Measurements from ENCODE around the gene NGEF. TPM values are rescaled to one million over a fixed set of nuclear protein-coding genes. Genes with fewer than 3 reads are reported as not detected.

The NGEF gene
- total and polyA plus RNA-seq, 8 donors = 0.26 to 3.6 (median 1.4) TPM

GRCh38 chr2:233002829-233003657 lies 10.0 kb downstream of the NGEF start:
- no peaks in the 10 kb centered on the region for H3K36me3 ChIP-seq
- no peak overlapping the region for H3K4me3 ChIP-seq
- DNase-seq (no peak), ATAC-seq (no peak)
- intact Hi-C loops (cut with DNase I) = no loop called here
- no peak overlapping the region for H3K27ac ChIP-seq
- TF ChIP-seq CTCF (IDR thresholded peaks at IDR 0.05) = no peak
- H3K27me3 ChIP-seq = no peaks in the 10 kb centered on the region
- H3K9me3 ChIP-seq = no peaks in the 10 kb centered on the region
- H3K4me1 ChIP-seq = no peaks in the 10 kb centered on the region

GRCh38 chr2:233000886-233001750 lies 11.9 kb downstream of the NGEF start:
- no peak overlapping the region for H3K4me3 ChIP-seq
- H3K4me1 ChIP-seq = no peaks in the 10 kb centered on the region
- no peaks in the 10 kb centered on the region for H3K9me3 ChIP-seq
- no peaks in the 10 kb centered on the region for H3K36me3 ChIP-seq
- H3K27me3 ChIP-seq = no peaks in the 10 kb centered on the region
- ATAC-seq (no peak), DNase-seq (no peak)
- H3K27ac ChIP-seq = no peak overlapping the region
- TF ChIP-seq CTCF (IDR thresholded peaks at IDR 0.05) = no peak
- intact Hi-C loops (cut with DNase I) = no loop called here

GRCh38 chr2:232999354-232999753 lies 13.7 kb downstream of the NGEF start:
- Histone ChIP-seq H3K27ac (no peak overlapping the region), H3K9me3 (no peaks in the 10 kb centered on the region), H3K36me3 (no peaks in the 10 kb centered on the region), H3K4me3 (no peak overlapping the region), H3K27me3 (no peaks in the 10 kb centered on the region), H3K4me1 (no peaks in the 10 kb centered on the region)
- intact Hi-C loops (cut with DNase I) = no loop called here
- DNase-seq = no peak
- ATAC-seq = no peak
- TF ChIP-seq CTCF (IDR thresholded peaks at IDR 0.05) = no peak

GRCh38 chr2:232998666-232998985 lies 14.4 kb downstream of the NGEF start:
- Histone ChIP-seq H3K27me3 (no peaks in the 10 kb centered on the region), H3K9me3 (no peaks in the 10 kb centered on the region), H3K27ac (no peak overlapping the region), H3K4me1 (no peaks in the 10 kb centered on the region), H3K36me3 (no peaks in the 10 kb centered on the region), H3K4me3 (no peak overlapping the region)
- ATAC-seq (no peak), DNase-seq (no peak)
- intact Hi-C loops (cut with DNase I) = no loop called here
- no peak for TF ChIP-seq CTCF (IDR thresholded peaks at IDR 0.05)

Data from left lung (tissue), 10 donors.